GM12865 (cell line): Measurements from ENCODE around the gene MAML3.

Experiments used
- DNase-seq: peaks from one replicate; pipeline ENCODE4 v3.0.0; 2010; ENCODE audit warnings: low read depth
- H3K4me3 ChIP-seq: 2 replicates; pipeline ENCODE4 v1.5.1; 2011; ENCODE audit warnings: mild to moderate bottlenecking, low read depth, low read length, control low read depth
- CTCF ChIP-seq: IDR thresholded peaks from 2 replicates; pipeline ENCODE4 v1.5.1; 2011; ENCODE audit warnings: low read length, control low read depth, low read depth, inconsistent platforms; ENCODE audit not compliant: insufficient read depth; ENCODE audit errors: missing control alignments

Gene MAML3

DNA sequence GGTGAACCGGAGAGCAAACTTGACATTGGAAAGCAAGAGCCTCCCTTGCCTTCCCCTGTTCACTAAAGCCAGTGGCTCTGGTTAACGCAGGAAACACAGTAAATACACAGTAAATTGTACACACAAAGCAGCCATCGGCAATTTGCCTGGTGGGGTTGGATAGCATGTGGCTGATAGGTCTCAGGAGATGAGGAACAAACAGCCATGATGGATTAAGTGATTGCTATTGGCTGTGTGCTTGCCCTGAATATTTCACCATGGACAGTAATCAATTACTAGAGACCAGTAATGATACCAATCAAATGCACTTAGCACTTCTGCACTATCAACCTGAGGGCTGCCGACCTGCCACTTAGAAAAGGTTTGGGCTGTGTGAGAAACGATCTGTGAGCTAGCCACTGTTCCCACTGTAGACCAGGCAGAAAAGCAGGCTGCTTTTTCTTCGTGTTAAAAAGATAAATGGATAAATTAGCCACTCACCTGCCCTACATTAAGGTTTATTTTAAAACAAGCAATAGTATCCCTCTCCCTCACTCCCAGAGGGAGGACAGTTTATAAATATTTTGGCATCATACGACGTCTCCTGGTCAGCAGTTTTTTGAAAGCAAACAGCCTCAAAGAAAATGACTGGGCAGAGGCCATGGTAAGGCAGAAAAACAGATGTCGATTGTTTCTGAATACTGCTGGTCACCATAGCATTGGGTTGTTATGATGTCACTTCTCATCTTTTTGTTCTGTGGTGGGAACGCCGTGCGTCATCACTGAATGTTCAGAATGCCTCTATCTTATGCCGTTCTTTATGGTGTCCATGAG is 167.1 kb downstream of the MAML3 start:
- DNase-seq = no peak
- no peak overlapping the region for H3K4me3 ChIP-seq
- TF ChIP-seq CTCF = no peak

- TF ChIP-seq CTCF = no peak
- H3K4me3 ChIP-seq = no peak overlapping the region
- DNase-seq = no peak
Measured at GRCh38 chr4:139986106-139986505, 167.9 kb downstream of the MAML3 start.

DNA sequence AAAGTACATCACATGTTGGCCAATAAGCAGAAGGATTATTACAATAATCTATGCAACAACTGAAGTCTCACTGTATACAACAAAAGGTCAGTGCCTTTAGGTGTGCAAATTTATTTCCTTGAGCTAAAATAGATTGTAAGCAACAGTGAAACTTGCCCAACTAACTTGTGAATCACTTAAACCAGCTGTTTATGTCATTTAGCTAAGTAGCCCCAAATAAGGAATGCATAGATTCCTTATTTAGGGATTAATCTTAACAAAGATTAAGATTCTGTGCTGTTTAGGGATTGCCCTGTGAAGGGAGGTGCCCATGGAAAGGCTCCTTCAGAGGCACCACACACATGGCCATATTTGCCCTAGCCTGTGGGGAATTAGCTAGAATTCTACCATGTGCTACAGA is 168.6 kb downstream of the MAML3 start:
- no peak for DNase-seq
- H3K4me3 ChIP-seq = no peak overlapping the region
- no peak for TF ChIP-seq CTCF

- DNase-seq = no peak
- H3K4me3 ChIP-seq = no peak overlapping the region
- no peak for TF ChIP-seq CTCF
Measured at GRCh38 chr4:139984471-139984870, 169.5 kb downstream of the MAML3 start.

GRCh38 chr4:139978692-139979091 is 175.3 kb downstream of the MAML3 start:
- H3K4me3 ChIP-seq = no peak overlapping the region
- no peak for TF ChIP-seq CTCF
- DNase-seq = peak; percentile 80

GRCh38 chr4:139977838-139978609 is 176.0 kb downstream of the MAML3 start:
- TF ChIP-seq CTCF = no peak
- peak; percentile 51 for DNase-seq
- H3K4me3 ChIP-seq = no peak overlapping the region
